Panc1 (cell line): ENCODE data around the gene KIAA0232.

Experiments used
- POLR2AphosphoS5 ChIP-seq: IDR thresholded peaks from 2 replicates; pipeline ENCODE4 v1.6.1; 2012; ENCODE audit warnings: mild to moderate bottlenecking, low read depth, low read length, moderate library complexity
- TF ChIP-seq, protein P1 (sequence below): fragments of 450-650 bp; IDR thresholded peaks from 2 replicates; pipeline ENCODE4 v1.5.1; 2017; ENCODE audit warnings: mild to moderate bottlenecking
- TF ChIP-seq, protein P2 (sequence below), 2 experiments: IDR thresholded peaks; 2 replicates each; pipeline ENCODE4 v1.6.1; 2011 to 2012; ENCODE audit warnings: low read depth in 2 of 2, control low read depth in 1 of 2, low read length in 1 of 2, mild to moderate bottlenecking in 1 of 2, moderate library complexity in 1 of 2; ENCODE audit not compliant: insufficient read depth in 1 of 2

DNA sequence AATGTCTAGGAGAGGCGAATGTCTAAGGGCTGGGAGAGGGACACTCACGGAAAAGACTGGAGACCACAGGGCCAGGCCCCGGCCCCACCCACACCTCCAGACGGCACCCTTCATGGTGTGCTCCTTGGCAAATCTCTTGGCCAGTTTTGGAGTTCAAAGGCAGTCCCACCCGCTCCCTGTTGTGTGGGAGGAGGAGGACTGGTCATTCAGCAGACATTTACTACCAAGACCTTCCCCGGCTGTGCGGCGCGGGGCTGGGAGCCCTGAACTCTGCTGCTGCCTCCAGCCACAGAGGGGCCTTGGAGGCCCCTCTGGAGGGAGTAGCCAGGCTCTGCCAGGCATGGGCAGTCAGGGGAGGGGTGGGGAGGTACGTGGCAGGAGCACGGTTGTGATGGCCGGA, 118.4 kb downstream of the KIAA0232 start:
- TF ChIP-seq, protein P1, sequence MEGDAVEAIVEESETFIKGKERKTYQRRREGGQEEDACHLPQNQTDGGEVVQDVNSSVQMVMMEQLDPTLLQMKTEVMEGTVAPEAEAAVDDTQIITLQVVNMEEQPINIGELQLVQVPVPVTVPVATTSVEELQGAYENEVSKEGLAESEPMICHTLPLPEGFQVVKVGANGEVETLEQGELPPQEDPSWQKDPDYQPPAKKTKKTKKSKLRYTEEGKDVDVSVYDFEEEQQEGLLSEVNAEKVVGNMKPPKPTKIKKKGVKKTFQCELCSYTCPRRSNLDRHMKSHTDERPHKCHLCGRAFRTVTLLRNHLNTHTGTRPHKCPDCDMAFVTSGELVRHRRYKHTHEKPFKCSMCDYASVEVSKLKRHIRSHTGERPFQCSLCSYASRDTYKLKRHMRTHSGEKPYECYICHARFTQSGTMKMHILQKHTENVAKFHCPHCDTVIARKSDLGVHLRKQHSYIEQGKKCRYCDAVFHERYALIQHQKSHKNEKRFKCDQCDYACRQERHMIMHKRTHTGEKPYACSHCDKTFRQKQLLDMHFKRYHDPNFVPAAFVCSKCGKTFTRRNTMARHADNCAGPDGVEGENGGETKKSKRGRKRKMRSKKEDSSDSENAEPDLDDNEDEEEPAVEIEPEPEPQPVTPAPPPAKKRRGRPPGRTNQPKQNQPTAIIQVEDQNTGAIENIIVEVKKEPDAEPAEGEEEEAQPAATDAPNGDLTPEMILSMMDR = no peak
- no peak for TF ChIP-seq POLR2AphosphoS5
- TF ChIP-seq, protein P2, sequence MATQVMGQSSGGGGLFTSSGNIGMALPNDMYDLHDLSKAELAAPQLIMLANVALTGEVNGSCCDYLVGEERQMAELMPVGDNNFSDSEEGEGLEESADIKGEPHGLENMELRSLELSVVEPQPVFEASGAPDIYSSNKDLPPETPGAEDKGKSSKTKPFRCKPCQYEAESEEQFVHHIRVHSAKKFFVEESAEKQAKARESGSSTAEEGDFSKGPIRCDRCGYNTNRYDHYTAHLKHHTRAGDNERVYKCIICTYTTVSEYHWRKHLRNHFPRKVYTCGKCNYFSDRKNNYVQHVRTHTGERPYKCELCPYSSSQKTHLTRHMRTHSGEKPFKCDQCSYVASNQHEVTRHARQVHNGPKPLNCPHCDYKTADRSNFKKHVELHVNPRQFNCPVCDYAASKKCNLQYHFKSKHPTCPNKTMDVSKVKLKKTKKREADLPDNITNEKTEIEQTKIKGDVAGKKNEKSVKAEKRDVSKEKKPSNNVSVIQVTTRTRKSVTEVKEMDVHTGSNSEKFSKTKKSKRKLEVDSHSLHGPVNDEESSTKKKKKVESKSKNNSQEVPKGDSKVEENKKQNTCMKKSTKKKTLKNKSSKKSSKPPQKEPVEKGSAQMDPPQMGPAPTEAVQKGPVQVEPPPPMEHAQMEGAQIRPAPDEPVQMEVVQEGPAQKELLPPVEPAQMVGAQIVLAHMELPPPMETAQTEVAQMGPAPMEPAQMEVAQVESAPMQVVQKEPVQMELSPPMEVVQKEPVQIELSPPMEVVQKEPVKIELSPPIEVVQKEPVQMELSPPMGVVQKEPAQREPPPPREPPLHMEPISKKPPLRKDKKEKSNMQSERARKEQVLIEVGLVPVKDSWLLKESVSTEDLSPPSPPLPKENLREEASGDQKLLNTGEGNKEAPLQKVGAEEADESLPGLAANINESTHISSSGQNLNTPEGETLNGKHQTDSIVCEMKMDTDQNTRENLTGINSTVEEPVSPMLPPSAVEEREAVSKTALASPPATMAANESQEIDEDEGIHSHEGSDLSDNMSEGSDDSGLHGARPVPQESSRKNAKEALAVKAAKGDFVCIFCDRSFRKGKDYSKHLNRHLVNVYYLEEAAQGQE (IDR thresholded peaks at IDR 0.05; ENCODE audit: insufficient read depth in 1 of 2, low read depth in 2 of 2, low read length in 1 of 2) = no peak
